Fibroblast of pulmonary artery (primary cell): ENCODE data around the gene PRDM15.

Experiments used
- DNase-seq: peaks from one replicate; pipeline ENCODE4 v3.0.0-alpha.2; 2010; ENCODE audit warnings: low read depth
- H3K4me3 ChIP-seq: replicated peaks from 2 replicates; pipeline ENCODE4 v1.5.1; 2011; ENCODE audit warnings: low read depth, mild to moderate bottlenecking, control low read depth, low read length, moderate library complexity
- TF ChIP-seq, protein P1 (sequence below): IDR thresholded peaks from 2 replicates; pipeline ENCODE4 v1.5.1; 2011; ENCODE audit warnings: mild to moderate bottlenecking, control low read depth, low read length, inconsistent platforms; ENCODE audit errors: missing control alignments

PRDM15 gene

DNA sequence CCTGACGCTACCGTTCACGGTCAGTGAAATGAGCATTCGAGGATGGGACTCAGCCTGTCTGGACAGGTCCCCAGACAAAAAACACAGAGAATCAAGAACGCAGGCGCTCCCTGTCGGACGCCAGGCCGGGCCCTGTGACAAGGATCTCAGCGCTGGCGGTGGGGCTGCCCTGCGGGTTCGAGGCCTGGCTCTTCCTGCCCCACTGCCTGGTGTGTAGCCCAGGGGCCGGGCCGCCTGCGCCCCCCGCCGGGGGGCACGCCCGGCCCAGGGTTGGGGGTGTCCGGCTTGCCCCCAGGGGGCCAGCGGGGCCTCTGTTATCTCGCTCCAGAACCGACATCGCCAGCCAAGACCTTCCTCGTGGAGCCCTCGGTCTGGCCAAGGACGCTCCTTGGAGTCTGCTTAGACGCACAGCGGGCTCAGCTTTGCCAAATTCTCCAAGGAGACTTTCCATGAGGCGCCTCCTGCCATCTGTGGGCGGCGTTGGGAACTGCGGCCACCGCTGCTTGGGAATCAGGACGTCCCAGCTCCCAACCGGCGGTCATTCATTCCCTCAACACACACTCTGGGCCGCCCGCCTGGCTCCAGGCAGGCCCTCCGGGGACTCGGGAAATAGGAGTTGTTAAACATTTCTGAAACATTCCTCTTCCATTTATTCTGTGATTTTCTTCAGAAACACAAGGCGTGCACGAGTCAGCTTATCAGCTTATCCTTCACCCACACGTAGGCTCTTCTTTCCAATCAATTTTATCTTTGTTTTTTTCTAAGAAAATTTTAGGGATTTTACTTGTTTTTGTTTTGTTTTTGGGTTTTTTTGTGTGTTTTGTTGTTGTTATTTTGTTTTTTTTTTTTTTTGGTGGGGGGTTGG, 101.0 kb downstream of the PRDM15 start:
- peak; percentile 91 for DNase-seq
- TF ChIP-seq, protein P1, sequence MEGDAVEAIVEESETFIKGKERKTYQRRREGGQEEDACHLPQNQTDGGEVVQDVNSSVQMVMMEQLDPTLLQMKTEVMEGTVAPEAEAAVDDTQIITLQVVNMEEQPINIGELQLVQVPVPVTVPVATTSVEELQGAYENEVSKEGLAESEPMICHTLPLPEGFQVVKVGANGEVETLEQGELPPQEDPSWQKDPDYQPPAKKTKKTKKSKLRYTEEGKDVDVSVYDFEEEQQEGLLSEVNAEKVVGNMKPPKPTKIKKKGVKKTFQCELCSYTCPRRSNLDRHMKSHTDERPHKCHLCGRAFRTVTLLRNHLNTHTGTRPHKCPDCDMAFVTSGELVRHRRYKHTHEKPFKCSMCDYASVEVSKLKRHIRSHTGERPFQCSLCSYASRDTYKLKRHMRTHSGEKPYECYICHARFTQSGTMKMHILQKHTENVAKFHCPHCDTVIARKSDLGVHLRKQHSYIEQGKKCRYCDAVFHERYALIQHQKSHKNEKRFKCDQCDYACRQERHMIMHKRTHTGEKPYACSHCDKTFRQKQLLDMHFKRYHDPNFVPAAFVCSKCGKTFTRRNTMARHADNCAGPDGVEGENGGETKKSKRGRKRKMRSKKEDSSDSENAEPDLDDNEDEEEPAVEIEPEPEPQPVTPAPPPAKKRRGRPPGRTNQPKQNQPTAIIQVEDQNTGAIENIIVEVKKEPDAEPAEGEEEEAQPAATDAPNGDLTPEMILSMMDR: peak; percentile 94
- no peak overlapping the region for H3K4me3 ChIP-seq

DNA sequence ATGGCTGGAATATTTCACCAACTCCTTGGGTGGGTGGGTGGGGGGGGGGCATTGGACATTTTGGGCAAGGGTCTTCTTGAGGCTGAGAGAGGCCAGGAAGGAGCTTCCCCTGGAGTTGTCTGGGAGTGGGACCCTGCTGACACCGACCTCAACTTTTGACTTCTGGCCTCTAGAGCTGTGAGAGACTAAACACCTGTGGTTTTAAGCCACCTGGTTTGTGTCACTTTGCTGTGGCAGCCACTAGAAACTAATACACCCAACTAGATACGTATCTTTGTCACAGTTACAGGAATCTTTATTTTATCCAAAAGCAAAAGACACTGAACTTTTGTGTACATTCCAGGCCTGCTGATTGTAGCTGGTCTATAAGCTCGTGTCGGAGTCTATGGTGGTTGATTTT, 102.4 kb downstream of the PRDM15 start:
- DNase-seq: no peak
- TF ChIP-seq, protein P1: no peak
- no peak overlapping the region for H3K4me3 ChIP-seq

DNA sequence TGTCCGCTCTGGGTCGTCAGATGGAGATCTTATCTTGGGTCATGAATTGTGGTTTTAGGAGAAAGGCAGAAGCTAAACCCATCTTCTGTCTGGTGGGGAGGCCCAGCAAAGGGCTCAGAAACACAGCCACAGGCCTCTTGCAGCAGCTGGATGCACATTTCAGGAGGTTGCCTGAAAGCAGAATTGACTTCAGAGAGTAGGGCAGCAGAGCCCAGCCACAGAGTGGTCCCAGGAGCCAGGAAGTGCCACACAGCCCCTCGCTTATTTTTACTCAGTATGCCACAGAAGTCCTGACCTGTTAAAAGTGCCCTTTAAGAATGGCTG, 104.0 kb downstream of the PRDM15 start:
- DNase-seq: no peak
- TF ChIP-seq, protein P1: no peak
- H3K4me3 ChIP-seq: no peak overlapping the region

DNA sequence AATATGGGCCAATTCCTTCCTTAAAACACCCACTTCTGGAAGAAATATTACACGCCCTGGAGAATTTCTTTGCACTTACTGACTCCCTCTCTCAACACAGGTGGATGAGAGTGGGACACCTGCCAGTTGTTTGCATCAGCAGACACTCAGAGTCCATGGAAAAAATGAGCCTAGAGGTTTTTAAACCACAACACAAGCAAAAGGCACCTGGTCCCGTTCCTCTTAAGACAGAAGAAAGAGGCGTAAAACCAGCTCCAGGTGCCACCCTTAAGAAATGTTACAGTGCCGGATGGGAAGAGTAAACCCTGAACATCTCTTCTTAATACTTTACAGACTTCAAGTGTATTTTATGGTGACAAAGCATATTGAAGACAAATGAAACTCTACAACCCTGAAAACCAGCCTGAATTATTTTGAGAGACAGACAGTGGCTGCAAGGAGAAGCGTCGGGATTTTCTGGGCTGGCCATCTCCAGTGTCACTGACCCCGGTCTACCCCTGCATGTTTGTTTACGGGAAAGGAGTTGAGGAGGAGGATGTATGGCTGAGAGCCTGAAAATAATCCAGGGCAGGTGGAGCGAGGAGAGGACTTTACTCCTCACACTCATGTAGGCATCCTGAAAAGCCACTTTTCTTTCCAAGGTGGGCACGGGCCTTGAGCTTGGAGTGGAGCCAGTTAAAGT, 104.5 kb downstream of the PRDM15 start:
- TF ChIP-seq, protein P1: no peak
- H3K4me3 ChIP-seq: no peak overlapping the region
- no peak for DNase-seq

DNA sequence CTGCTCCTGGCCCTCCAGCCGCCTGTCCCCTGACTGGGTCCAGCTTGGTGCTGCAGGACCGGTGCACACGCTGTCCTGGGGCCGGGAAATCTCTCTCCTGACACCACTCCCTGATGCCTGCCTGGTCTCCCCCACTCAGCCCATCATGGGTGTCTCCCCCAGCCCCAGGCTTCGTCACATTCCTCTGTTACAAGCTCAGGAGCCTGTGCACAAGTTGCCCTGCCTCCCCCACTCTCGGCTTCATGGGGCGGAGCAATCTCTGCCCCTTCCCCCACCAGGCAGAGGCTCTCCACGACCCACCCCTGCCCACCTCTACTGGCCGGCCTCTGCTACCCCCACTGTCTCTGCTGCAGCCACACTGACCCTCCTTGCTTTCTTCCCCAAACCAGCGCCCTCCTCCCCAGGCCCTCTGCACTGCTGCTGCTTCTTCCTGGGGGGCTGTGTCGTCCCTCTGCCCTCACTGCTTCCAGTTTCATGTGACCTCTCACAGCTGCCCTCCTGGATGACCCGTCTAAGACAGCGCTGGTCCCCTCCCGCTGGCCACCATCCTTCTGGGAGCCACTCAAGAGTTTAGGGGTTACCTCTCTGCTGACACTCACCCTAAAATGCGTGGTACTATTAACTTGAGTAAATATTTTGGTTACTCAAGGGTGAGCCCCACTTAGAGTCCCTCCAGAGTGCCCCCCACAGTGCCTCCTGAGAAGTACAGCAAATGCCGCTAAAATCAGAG, 106.6 kb downstream of the PRDM15 start:
- TF ChIP-seq, protein P1: no peak
- no peak for DNase-seq
- no peak overlapping the region for H3K4me3 ChIP-seq

DNA sequence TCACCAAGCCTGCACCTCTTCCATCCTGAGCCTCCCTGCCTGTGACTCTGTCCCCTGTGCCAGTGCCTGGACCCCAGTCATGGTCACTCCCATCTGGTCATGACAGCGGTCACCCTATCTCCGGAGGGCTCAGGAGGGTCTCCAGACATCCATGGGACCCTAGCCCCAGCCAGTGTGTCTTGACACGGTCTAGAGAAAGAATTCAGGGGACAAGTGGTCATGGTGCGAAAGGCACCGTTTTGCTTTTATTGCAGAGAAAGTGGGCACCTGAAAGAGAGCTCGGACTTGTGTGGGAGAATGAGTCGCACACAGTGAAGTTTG, 107.6 kb downstream of the PRDM15 start:
- no peak overlapping the region for H3K4me3 ChIP-seq
- no peak for DNase-seq
- TF ChIP-seq, protein P1: no peak
